GM21576 (cell line): ENCODE measurements around the gene PNPLA2.

ENCODE experiments used
- ATAC-seq: cut with Tn5 transposase; IDR thresholded peaks from one replicate; pipeline ENCODE4 v1.9.1; 2021; ENCODE audit warnings: mild to moderate bottlenecking, moderate library complexity; ENCODE audit not compliant: unreplicated experiment

The PNPLA2 gene

GRCh38 chr11:869399-870126 lies 50.8 kb downstream of the PNPLA2 start:
- ATAC-seq = no peak

GRCh38 chr11:870127-870413 lies 51.4 kb downstream of the PNPLA2 start:
- ATAC-seq = no peak

DNA sequence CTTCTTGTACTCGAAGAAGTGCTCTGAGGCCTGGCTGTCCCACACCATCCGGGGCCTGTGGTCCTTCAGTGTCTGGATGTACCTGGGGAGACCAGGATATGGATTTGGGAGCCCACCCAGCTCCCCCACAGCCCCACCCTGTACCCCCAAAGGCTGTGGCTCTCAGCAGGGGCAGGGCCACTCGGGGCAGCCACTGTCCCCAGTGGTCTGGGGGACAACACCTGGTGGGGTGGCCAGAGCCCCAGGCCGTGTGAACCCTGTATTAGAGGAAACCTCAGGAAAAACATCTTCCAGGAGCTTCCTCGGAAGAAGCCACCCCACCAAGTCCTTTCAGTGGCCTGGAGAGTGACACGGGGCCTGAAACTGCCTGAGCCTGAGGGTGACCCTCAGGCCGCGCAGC lies 51.7 kb downstream of the PNPLA2 start:
- ATAC-seq = no peak

DNA sequence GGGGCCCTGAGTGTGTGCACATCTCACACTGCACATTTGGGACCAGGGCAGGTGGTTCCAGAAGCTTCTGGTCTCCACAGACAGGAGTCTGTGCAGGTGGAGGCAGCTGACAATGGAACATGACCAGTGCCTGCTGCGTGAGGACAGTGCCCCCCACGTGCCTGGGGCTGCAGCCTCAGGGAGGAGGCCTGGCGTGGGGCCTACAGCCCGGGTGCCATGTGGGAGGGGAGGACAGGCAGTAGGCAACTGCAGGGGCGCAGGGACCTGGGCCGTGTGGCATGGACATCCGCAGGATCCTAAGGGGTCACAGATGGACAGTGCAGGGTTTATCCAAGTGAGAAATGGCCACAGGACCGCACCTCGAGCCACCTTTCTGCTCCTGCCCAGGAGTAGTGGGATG lies 52.8 kb downstream of the PNPLA2 start:
- no peak for ATAC-seq

GRCh38 chr11:872799-873198 lies 54.1 kb downstream of the PNPLA2 start:
- ATAC-seq = no peak

DNA sequence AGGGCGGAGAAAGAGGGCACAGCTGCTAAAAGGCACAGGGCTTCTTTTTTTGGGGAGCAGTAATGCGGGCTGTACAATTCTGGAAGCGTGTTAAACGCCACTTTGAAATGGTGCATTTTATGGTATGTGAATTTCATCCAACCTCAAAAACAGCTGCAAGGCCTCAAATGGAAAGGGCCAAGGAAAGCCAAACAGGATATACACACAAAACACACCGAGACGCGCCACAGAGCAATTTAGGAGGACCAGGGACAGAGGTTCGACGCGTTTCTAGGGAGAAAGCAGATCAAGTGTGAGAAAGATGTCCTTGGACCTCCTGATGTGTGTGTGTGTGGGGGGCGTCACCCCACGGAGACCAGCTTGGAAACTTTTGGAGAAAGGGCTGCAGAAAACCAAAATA lies 55.0 kb downstream of the PNPLA2 start:
- no peak for ATAC-seq
